WTC11 (cell line): ENCODE data around the gene ST6GALNAC3.

Experiments used
- ATF1 ChIP-seq: sonication (generic); formaldehyde crosslinking; IDR thresholded peaks from 2 replicates; pipeline ENCODE4 v1.8.1; 2023; ENCODE audit warnings: mild to moderate bottlenecking, moderate library complexity, missing genetic modification reagents
- ATF2 ChIP-seq: sonication (generic); formaldehyde crosslinking; IDR thresholded peaks from 2 replicates; pipeline ENCODE4 v1.8.1; 2022; ENCODE audit warnings: low read depth, missing genetic modification reagents, borderline replicate concordance
- E2F4 ChIP-seq: sonication (generic); formaldehyde crosslinking; IDR thresholded peaks from 2 replicates; pipeline ENCODE4 v1.8.1; 2022; ENCODE audit warnings: low read depth, mild to moderate bottlenecking, moderate library complexity, missing genetic modification reagents, borderline replicate concordance
- GABPB1 ChIP-seq: sonication (generic); formaldehyde crosslinking; IDR thresholded peaks from 2 replicates; pipeline ENCODE4 v1.8.1; 2023; ENCODE audit warnings: mild to moderate bottlenecking, missing genetic modification reagents
- MAX ChIP-seq: sonication (generic); formaldehyde crosslinking; IDR thresholded peaks from 2 replicates; pipeline ENCODE4 v1.8.0; 2022; ENCODE audit warnings: mild to moderate bottlenecking, missing genetic modification reagents
- MLX ChIP-seq: sonication (generic); formaldehyde crosslinking; IDR thresholded peaks from 2 replicates; pipeline ENCODE4 v1.8.1; 2023; ENCODE audit warnings: mild to moderate bottlenecking, missing genetic modification reagents, moderate library complexity
- NFYB ChIP-seq: sonication (generic); formaldehyde crosslinking; conservative IDR thresholded peaks from 2 replicates; pipeline ENCODE4 v1.8.0; 2022; ENCODE audit warnings: low read depth, missing genetic modification reagents
- TP53 ChIP-seq: sonication (generic); formaldehyde crosslinking; IDR thresholded peaks from 2 replicates; pipeline ENCODE4 v1.8.1; 2023; ENCODE audit warnings: mild to moderate bottlenecking, missing genetic modification reagents
- ZNF423 ChIP-seq: fragments of 250-450 bp; sonication (Bioruptor Pico); IDR thresholded peaks from 2 replicates; pipeline ENCODE4 v2.1.2; 2022; ENCODE audit warnings: mild to moderate bottlenecking, moderate library complexity
- TF ChIP-seq, protein P1 (sequence below): fragments of 200-600 bp; IDR thresholded peaks from 2 replicates; pipeline ENCODE4 v1.8.0; 2022; ENCODE audit warnings: antibody characterized with exemption
- TF ChIP-seq, protein P2 (sequence below): fragments of 250-450 bp; sonication (Bioruptor Pico); IDR thresholded peaks from 2 replicates; pipeline ENCODE4 v1.9.0; 2021; ENCODE audit warnings: mild to moderate bottlenecking, borderline replicate concordance
- TF ChIP-seq, protein P3 (sequence below): sonication (generic); formaldehyde crosslinking; IDR thresholded peaks from 2 replicates; pipeline ENCODE4 v1.8.1; 2022; ENCODE audit warnings: mild to moderate bottlenecking, missing genetic modification reagents, moderate library complexity, borderline replicate concordance
- TF ChIP-seq, protein P4 (sequence below): sonication (generic); formaldehyde crosslinking; conservative IDR thresholded peaks from 2 replicates; pipeline ENCODE4 v1.8.1; 2022; ENCODE audit warnings: mild to moderate bottlenecking, missing genetic modification reagents

DNA sequence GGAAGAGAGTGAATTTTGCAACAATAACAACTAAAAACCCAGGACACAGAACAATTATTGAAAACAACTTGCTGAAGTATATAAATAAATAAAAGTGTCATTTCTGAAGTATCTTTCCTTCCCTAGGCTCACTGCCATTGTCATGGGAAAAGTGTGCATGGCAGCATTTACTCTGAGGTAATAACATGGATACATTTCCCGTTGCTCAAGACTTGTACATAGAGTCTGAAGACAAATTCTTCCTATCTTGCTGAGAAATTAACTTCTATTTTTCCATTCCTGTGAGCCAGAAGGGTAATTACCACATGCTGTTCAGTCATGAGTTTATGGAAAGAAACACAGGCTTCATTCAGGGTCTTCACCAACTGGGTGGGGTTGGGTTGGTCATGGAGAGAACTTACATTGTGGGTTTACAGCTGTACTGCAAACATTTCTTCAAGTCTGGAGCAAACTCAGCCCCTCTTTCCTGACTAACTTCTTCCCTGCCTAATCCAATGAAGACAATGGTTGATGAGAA lies 32.2 kb downstream of the ST6GALNAC3 start:
- TF ChIP-seq, protein P1, sequence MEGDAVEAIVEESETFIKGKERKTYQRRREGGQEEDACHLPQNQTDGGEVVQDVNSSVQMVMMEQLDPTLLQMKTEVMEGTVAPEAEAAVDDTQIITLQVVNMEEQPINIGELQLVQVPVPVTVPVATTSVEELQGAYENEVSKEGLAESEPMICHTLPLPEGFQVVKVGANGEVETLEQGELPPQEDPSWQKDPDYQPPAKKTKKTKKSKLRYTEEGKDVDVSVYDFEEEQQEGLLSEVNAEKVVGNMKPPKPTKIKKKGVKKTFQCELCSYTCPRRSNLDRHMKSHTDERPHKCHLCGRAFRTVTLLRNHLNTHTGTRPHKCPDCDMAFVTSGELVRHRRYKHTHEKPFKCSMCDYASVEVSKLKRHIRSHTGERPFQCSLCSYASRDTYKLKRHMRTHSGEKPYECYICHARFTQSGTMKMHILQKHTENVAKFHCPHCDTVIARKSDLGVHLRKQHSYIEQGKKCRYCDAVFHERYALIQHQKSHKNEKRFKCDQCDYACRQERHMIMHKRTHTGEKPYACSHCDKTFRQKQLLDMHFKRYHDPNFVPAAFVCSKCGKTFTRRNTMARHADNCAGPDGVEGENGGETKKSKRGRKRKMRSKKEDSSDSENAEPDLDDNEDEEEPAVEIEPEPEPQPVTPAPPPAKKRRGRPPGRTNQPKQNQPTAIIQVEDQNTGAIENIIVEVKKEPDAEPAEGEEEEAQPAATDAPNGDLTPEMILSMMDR, result no peak
- TF ChIP-seq ATF1 (CRISPR knock-in tag), result no peak
- no peak for TF ChIP-seq MAX (CRISPR knock-in tag)
- TF ChIP-seq MLX (CRISPR knock-in tag), result no peak
- no peak for TF ChIP-seq ZNF423
- TF ChIP-seq, protein P2, sequence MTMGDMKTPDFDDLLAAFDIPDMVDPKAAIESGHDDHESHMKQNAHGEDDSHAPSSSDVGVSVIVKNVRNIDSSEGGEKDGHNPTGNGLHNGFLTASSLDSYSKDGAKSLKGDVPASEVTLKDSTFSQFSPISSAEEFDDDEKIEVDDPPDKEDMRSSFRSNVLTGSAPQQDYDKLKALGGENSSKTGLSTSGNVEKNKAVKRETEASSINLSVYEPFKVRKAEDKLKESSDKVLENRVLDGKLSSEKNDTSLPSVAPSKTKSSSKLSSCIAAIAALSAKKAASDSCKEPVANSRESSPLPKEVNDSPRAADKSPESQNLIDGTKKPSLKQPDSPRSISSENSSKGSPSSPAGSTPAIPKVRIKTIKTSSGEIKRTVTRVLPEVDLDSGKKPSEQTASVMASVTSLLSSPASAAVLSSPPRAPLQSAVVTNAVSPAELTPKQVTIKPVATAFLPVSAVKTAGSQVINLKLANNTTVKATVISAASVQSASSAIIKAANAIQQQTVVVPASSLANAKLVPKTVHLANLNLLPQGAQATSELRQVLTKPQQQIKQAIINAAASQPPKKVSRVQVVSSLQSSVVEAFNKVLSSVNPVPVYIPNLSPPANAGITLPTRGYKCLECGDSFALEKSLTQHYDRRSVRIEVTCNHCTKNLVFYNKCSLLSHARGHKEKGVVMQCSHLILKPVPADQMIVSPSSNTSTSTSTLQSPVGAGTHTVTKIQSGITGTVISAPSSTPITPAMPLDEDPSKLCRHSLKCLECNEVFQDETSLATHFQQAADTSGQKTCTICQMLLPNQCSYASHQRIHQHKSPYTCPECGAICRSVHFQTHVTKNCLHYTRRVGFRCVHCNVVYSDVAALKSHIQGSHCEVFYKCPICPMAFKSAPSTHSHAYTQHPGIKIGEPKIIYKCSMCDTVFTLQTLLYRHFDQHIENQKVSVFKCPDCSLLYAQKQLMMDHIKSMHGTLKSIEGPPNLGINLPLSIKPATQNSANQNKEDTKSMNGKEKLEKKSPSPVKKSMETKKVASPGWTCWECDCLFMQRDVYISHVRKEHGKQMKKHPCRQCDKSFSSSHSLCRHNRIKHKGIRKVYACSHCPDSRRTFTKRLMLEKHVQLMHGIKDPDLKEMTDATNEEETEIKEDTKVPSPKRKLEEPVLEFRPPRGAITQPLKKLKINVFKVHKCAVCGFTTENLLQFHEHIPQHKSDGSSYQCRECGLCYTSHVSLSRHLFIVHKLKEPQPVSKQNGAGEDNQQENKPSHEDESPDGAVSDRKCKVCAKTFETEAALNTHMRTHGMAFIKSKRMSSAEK (CRISPR knock-in tag), result no peak
- TF ChIP-seq, protein P3, sequence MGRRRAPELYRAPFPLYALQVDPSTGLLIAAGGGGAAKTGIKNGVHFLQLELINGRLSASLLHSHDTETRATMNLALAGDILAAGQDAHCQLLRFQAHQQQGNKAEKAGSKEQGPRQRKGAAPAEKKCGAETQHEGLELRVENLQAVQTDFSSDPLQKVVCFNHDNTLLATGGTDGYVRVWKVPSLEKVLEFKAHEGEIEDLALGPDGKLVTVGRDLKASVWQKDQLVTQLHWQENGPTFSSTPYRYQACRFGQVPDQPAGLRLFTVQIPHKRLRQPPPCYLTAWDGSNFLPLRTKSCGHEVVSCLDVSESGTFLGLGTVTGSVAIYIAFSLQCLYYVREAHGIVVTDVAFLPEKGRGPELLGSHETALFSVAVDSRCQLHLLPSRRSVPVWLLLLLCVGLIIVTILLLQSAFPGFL (CRISPR knock-in tag), result no peak
- TF ChIP-seq E2F4 (CRISPR knock-in tag), result no peak
- TF ChIP-seq TP53, result no peak
- TF ChIP-seq, protein P4, sequence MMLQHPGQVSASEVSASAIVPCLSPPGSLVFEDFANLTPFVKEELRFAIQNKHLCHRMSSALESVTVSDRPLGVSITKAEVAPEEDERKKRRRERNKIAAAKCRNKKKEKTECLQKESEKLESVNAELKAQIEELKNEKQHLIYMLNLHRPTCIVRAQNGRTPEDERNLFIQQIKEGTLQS (CRISPR knock-in tag), result no peak
- TF ChIP-seq GABPB1, result no peak
- TF ChIP-seq NFYB, result no peak
- no peak for TF ChIP-seq ATF2 (CRISPR knock-in tag)
